Cardiac fibroblast (primary cell): ENCODE data around the gene SEMG2.

Source experiments
- DNase-seq, 2 donors: peaks; one replicate each; pipeline versions ENCODE4 v3.0.0 to v3.0.0-alpha.2; 2010; ENCODE audit warnings: low read depth in 2 of 2
- H3K4me3 ChIP-seq, 2 donors: replicated peaks in 1 of 2; 1 replicate in 1 of 2; 2 replicates in 1 of 2; pipeline ENCODE4 v1.5.1; 2011; ENCODE audit warnings: low read depth in 2 of 2, low read length in 2 of 2, mild to moderate bottlenecking in 2 of 2, moderate library complexity in 1 of 2
- CTCF ChIP-seq: IDR thresholded peaks from one replicate; pipeline ENCODE4 v1.5.1; 2011; ENCODE audit warnings: low read depth, mild to moderate bottlenecking, low read length, inconsistent platforms

SEMG2 gene

GRCh38 chr20:45258259-45258658, 37.1 kb downstream of the SEMG2 start:
- H3K4me3 ChIP-seq: no peak overlapping the region
- TF ChIP-seq CTCF: no peak
- DNase-seq: no peak

DNA sequence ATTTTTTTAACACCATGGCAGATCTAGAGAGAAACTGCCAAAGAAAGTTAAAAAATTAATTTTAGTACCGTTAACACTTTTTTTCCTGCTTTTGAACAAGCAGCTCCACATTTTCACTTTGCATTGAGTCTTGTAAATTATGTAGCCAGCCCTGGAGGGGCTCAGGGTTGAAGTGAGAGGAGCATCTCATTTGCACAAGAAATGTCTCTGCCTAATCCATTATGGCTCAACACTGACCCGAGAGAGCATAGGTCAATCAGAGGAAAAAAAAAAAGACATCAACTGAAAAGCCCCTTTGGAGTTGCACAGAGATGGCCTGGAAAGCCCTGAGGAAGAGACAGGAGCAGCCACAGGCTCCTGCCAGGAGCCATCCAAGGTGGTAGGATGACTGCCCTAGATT, 37.5 kb downstream of the SEMG2 start:
- no peak for TF ChIP-seq CTCF
- DNase-seq: no peak
- no peak overlapping the region for H3K4me3 ChIP-seq

DNA sequence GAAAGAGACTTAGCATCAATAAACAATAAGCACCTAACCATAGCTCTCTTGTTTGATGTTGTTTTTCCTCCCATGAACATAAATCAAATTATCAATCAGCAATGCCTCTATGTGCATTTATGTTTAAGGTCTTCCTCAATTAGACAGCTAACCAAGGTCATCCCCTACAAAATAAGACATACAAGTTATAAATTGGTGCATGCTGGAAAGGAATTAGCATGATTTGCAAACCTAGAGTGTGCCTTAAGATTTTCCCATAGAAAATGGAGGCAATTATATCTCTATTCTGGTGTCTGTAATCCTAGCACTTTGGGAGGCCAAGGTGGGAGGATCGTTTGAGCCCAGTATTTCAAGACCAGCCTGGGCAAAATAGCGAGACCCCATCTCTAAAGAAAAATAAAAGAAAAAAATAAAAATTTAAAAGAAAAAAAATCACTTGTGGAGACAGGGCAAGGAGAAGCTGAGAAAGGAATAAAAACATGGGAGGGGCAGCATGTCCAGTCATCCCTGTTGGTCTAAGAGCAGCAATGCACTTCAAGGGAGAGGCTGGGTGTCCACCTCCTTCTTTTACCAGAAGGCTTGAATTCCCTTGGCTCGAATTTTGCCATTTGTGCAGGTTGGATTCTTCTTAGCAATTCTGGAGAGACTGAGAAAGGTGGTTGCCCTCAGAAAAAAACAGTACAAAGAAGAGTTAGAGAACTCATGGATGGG, 42.5 kb downstream of the SEMG2 start:
- no peak for DNase-seq
- no peak overlapping the region for H3K4me3 ChIP-seq
- TF ChIP-seq CTCF: no peak

GRCh38 chr20:45266977-45267376, 45.8 kb downstream of the SEMG2 start:
- DNase-seq: no peak
- no peak for TF ChIP-seq CTCF
- H3K4me3 ChIP-seq: no peak overlapping the region

DNA sequence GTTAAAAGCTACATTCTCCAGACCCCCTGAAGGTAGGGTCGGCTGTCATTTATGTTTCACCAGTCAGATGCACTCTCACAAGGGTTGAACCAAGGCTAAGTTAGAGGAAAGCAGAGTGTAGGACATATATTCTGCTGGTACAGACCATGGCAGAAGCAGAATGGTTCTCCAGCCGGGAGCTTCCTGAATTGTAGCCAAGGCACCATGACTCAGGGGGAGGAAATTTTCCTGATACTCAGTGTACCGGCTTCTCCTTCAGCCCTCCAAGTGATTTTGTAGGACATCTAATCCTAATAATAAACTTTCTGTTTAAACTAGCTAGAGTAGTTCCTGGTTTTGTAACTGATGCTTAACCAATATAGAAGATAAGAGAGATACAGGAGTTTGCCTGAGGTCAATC, 47.4 kb downstream of the SEMG2 start:
- DNase-seq: peak in 1 of 2 donors; percentile 38
- no peak overlapping the region for H3K4me3 ChIP-seq
- TF ChIP-seq CTCF: no peak

DNA sequence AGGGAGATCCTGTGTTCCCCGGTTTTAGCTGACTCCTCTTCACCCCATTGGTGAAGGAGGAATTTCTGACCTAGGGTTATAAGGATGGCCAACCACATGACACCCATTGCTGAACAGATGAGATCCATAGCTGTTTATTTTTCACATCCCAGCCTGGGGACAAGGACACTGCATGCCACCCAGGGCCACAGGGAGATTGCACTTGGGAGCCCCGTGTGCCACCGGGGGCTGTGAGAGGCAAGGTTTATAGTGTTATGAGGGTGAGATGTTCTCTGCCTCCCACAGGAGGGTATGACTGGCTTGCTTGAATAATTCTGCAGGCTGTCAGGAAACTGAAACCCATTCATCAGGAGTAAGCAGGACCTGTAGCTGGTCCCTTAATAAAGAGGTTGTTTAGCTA, 47.9 kb downstream of the SEMG2 start:
- H3K4me3 ChIP-seq: no peak overlapping the region
- TF ChIP-seq CTCF: no peak
- DNase-seq: no peak

- no peak for TF ChIP-seq CTCF
- no peak for DNase-seq
- no peak overlapping the region for H3K4me3 ChIP-seq
These were observed 48.6 kb downstream of the SEMG2 start for GRCh38 chr20:45269754-45270270.
